C4-2B (cell line): ENCODE results near the gene ZNF813.
"Not testable (repeated sequence)": the region's sequence is repeated elsewhere in the genome, so short reads cannot be mapped to it uniquely, and the experiment has no call there.

Experiments used
- H3K27ac ChIP-seq: fragments of 450-650 bp; 2 replicates; pipeline ENCODE4 v1.5.1; 2017
- ZFX ChIP-seq: fragments of 450-650 bp; IDR thresholded peaks from 2 replicates; pipeline ENCODE4 v1.6.1; 2017
- TF ChIP-seq, protein P1 (sequence below): fragments of 450-650 bp; conservative IDR thresholded peaks from 2 replicates; pipeline ENCODE4 v1.5.1; 2017; ENCODE audit warnings: mild to moderate bottlenecking

Gene ZNF813

DNA sequence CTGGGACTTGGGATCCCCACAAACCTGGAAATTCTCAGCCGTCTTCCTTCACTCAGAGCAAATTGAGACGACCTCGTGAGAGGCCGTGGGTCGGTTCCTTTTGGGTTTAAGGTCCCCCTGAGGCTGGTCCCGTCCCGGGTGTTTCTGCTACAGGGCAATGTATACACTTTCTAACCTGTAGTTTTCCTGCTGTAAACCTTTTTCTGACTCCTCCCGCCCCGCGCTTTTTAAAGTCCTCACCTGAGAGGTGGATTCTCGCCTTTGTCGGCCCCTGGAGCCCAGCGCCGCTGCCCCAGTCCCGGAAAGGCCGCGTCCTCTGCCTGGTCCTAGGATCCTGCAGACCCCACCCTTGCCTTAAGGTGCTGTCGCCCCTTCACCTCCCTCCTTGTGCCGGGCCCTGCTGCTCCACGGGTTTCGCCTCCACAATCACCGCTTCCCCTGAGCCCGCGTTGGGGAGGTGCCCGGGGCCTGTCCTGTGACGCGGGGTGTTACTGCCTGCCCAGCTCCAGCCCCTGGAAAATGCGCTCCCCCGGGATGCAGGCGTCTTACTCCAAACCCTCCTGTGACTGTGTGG is 35.4 kb upstream of the ZNF813 start:
- peak overlapping the region; percentile 77 for H3K27ac ChIP-seq
- TF ChIP-seq, protein P1, sequence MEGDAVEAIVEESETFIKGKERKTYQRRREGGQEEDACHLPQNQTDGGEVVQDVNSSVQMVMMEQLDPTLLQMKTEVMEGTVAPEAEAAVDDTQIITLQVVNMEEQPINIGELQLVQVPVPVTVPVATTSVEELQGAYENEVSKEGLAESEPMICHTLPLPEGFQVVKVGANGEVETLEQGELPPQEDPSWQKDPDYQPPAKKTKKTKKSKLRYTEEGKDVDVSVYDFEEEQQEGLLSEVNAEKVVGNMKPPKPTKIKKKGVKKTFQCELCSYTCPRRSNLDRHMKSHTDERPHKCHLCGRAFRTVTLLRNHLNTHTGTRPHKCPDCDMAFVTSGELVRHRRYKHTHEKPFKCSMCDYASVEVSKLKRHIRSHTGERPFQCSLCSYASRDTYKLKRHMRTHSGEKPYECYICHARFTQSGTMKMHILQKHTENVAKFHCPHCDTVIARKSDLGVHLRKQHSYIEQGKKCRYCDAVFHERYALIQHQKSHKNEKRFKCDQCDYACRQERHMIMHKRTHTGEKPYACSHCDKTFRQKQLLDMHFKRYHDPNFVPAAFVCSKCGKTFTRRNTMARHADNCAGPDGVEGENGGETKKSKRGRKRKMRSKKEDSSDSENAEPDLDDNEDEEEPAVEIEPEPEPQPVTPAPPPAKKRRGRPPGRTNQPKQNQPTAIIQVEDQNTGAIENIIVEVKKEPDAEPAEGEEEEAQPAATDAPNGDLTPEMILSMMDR, result no peak
- peak; percentile 58 for TF ChIP-seq ZFX

GRCh38 chr19:53443809-53444208 is 23.7 kb upstream of the ZNF813 start:
- not testable (repeated sequence) for H3K27ac ChIP-seq

DNA sequence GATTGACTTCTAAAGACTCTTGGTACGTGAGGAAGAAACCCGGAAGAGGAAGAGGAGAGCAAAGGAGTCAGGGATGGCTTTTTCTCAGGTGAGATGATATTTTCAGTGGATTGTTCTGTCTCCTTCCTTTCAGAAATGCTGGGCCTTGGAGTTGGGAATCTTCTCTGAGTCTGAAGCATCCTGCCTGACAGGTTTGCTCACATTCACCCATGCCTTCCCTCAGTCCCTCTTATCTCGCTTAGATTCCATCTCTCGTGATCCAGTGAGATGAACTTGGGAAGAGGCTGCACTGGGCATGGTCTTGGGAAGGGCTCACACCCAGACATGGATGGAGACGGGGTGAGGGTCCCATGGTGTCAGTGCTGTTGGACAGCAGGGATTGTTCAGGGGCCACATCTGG is 20.3 kb upstream of the ZNF813 start:
- H3K27ac ChIP-seq, result not testable (repeated sequence)

GRCh38 chr19:53455828-53456227 is 11.7 kb upstream of the ZNF813 start:
- TF ChIP-seq, protein P1, result no peak
- no peak for TF ChIP-seq ZFX
- no peak overlapping the region for H3K27ac ChIP-seq

DNA sequence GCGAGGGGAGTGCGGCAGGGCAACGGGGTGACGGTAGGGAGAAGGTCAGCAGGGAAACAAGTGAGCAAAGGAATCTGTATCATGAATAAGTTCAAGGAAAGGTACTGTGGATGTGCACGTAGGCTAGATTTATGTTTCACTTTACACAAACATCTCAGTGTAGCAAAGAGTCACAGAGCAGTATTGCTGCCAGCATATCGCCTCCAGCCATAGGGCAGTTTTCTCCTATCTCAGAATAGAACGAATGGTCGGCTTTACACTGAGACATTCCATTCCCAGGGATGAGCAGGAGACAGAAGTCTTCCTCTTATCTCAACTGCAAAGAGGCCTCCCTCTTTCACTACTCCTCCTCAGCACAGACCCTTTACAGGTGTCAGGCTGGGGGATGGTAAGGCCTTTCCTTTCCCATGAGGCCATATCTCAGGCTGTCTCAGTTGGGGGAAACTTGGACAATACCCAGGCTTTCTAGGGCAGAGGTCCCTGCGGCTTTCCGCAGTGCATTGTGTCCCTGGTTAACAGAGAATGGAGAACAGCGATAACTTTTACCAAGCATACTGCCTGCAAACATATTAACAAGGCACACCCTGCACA is 7.3 kb upstream of the ZNF813 start:
- H3K27ac ChIP-seq, result not testable (repeated sequence)

DNA sequence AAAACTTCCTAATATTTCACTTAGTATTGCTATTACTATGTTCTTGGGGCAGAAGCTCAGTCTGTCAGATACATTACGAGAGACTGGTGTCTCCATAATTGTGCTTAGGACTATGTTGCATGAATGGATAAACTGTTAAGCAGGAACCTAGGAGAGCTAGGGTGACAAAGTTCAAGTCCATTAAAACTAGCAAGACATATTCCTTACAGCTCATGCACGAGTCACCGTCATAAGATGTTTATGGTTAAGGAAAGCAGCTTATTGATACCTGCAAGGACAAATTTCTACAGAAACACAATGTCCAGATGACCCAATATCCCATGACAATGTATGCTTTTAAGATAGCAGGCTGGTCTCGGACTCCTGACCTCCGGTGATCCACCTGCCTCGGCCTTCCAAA is 5.7 kb upstream of the ZNF813 start:
- H3K27ac ChIP-seq, result no peak overlapping the region

DNA sequence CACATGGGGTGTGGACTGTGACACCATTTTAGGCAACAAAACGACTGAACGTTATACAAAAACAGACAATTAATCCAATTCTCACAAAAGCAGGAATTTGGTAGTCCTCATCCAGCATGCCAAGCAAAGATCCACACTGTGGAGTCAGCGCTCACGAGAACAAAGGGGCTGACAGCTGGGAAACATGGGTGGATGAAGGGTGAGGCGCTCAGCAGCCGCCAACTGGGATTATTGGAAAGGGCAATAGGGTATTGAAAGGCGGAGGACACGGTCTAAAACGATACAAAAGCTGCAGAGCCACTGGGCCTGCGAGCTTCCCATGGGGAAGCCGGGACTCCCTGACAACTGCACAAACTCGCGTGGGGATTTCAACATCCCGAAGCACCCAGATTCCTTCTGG is 4.7 kb upstream of the ZNF813 start:
- no peak for TF ChIP-seq ZFX
- TF ChIP-seq, protein P1, result no peak
- H3K27ac ChIP-seq, result no peak overlapping the region

More for the DNA sequence above, 5.7 kb upstream of the ZNF813 start:
- TF ChIP-seq ZFX, result no peak
- TF ChIP-seq, protein P1, result no peak

DNA sequence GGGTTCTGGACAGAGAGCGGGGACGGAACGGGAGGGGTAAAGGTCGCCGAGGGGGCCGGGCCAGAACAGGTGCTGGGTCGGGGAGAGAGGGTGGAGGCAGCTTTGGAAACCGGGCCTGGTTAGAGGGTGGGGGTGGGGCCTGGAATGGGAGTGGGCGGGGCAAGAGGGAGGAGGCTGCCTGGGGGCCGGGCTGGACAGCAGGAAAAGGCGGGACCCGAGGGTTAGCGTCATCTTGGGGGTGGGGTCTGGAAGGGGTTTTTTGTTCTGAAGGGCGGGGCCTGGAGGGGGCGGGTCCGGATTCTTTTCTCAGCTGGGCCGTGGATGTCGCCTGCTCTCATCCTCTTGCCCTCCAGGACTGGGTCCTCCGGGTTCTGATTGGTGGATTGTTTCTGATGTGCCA is 4.3 kb upstream of the ZNF813 start:
- no peak overlapping the region for H3K27ac ChIP-seq
- TF ChIP-seq, protein P1, result no peak
- no peak for TF ChIP-seq ZFX

- H3K27ac ChIP-seq, result peak overlapping the region; percentile 67; the same call in 1 of the 2 replicates
- no peak for TF ChIP-seq ZFX
- TF ChIP-seq, protein P1, result no peak; the same call in 1 of the 2 replicates
Observed at GRCh38 chr19:53466726-53467484, 628 bp upstream of the ZNF813 start.

DNA sequence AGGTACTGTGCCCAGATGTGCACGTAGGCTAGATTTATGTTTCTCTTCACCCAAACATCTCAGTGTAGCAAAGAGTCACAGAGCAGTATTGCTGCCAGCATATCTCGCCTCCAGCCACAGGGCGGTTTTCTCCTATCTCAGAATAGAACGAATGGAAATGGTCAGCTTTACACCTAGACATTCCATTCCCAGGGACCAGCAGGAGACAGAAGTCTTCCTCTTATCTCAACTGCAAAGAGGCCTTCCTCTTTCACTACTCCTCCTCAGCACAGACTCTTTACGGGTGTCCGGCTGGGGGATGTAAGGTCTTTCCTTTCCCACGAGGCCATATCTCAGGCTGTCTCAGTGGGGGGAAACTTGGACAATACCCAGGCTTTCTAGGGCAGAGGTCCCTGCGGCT is 1.1 kb downstream of the ZNF813 start:
- not testable (repeated sequence) for H3K27ac ChIP-seq
